ENCODE measurements around the gene TBC1D3B. TPM values are rescaled to one million over a fixed set of nuclear protein-coding genes. Genes with fewer than 3 reads are reported as not detected.

TBC1D3B gene
- not detected in 2 replicates for total RNA-seq

GRCh38 chr17:36176536-36176935 lies at the start of gene TBC1D3B:
Gene TBC1D3B, minus strand, starts transcription at chr17:36176636. Its CDS starts 1,586 bp downstream, at chr17:36175050.

GRCh38 chr17:36210439-36211211 lies 34.2 kb upstream of the TBC1D3B start, which contains the start of gene CCL4L2:
Gene CCL4L2, plus strand, starts transcription at chr17:36211063.

Other genes with a start within 250 kb of the TBC1D3B start
- 1.5 and 6.7 TPM in 2 replicates for gene RDM1, start 245.9 kb downstream of the TBC1D3B start, total RNA-seq
- gene LYZL6, start 232.9 kb downstream of the TBC1D3B start, total RNA-seq: not detected in 2 replicates
- gene CCL16, start 195.1 kb downstream of the TBC1D3B start, total RNA-seq: not detected in 2 replicates
- gene CCL14, start 189.9 kb downstream of the TBC1D3B start, total RNA-seq: not detected in 2 replicates
- not detected in 2 replicates for gene CCL15, start 175.1 kb downstream of the TBC1D3B start, total RNA-seq
- gene CCL23, start 158.7 kb downstream of the TBC1D3B start, total RNA-seq: not detected in 2 replicates
- gene CCL18, start 112.4 kb downstream of the TBC1D3B start, total RNA-seq: not detected in 2 replicates
- not detected in 2 replicates for gene CCL3, start 86.5 kb downstream of the TBC1D3B start, total RNA-seq
- not detected in 2 replicates for gene CCL4, start 72.8 kb downstream of the TBC1D3B start, total RNA-seq
- gene CCL3L1, start 20.1 kb upstream of the TBC1D3B start, total RNA-seq: not detected in 2 replicates
- gene CCL4L2, start 34.4 kb upstream of the TBC1D3B start, total RNA-seq: 0.59 TPM in 1 of 2 replicates, not detected in the other
- under 0.01 TPM in 1 of 2 replicates, not detected in the other for gene TBC1D3I, start 87.9 kb upstream of the TBC1D3B start, total RNA-seq
- not detected in 2 replicates for gene TBC1D3G, start 147.2 kb upstream of the TBC1D3B start, total RNA-seq
- not detected in 2 replicates for gene TBC1D3H, start 211.8 kb upstream of the TBC1D3B start, total RNA-seq